CD14-positive monocyte (primary cell): ENCODE results near the gene SENP3. TPM values are rescaled to one million over a fixed set of nuclear protein-coding genes. Genes with fewer than 3 reads are reported as not detected.

Experiments used
- DNase-seq, 3 donors: peaks; one replicate each; pipeline ENCODE4 v3.0.0-alpha.2; 2011 to 2022
- H2AFZ ChIP-seq: 2 replicates; pipeline ENCODE4 v1.6.0; 2012; ENCODE audit warnings: mild to moderate bottlenecking, low read depth, low read length, inconsistent platforms; ENCODE audit not compliant: insufficient read depth, poor library complexity, severe bottlenecking
- H3K27ac ChIP-seq, 2 donors: 1 replicate in 1 of 2; 2 replicates in 1 of 2; pipeline ENCODE4 v1.5.1; 2012 to 2013; ENCODE audit warnings: low read length in 2 of 2, control low read depth in 1 of 2, inconsistent platforms in 1 of 2, low read depth in 1 of 2, mild to moderate bottlenecking in 1 of 2
- H3K27me3 ChIP-seq, 2 donors: one replicate each; pipeline versions ENCODE4 v1.6.0 to v1.6.1; 2011 to 2013; ENCODE audit warnings: low read length in 2 of 2; ENCODE audit not compliant: control insufficient read depth in 2 of 2, insufficient read depth in 2 of 2
- H3K36me3 ChIP-seq, 2 donors: replicated peaks in 1 of 2; 1 replicate in 1 of 2; 2 replicates in 1 of 2; pipeline versions ENCODE4 v1.5.1 to v1.6.1; 2012 to 2013; ENCODE audit warnings: low read length in 2 of 2, control low read depth in 1 of 2, inconsistent platforms in 1 of 2, mild to moderate bottlenecking in 1 of 2; ENCODE audit not compliant: insufficient read depth in 2 of 2, control insufficient read depth in 1 of 2
- H3K4me1 ChIP-seq, 2 donors: 1 replicate in 1 of 2; 2 replicates in 1 of 2; pipeline versions ENCODE4 v1.5.1 to v1.6.1; 2012 to 2013; ENCODE audit warnings: low read length in 2 of 2, control low read depth in 1 of 2, inconsistent platforms in 1 of 2, mild to moderate bottlenecking in 1 of 2, moderate library complexity in 1 of 2; ENCODE audit not compliant: insufficient read depth in 2 of 2, control insufficient read depth in 1 of 2
- H3K4me2 ChIP-seq: replicated peaks from 2 replicates; pipeline ENCODE3; 2012; ENCODE audit warnings: low read length, moderate library complexity, mild to moderate bottlenecking; ENCODE audit not compliant: poor library complexity, severe bottlenecking; ENCODE audit errors: extremely low read depth
- H3K4me3 ChIP-seq, 3 experiments: fragments of 200-600 bp in 1 of 3; sonication (generic) in 1 of 3; replicated peaks in 1 of 3; 1 replicate in 2 of 3; 2 replicates in 1 of 3; pipeline ENCODE4 v1.5.1; 2011 to 2013; ENCODE audit warnings: low read length in 3 of 3, mild to moderate bottlenecking in 3 of 3, control low read depth in 2 of 3, low read depth in 2 of 3, inconsistent platforms in 1 of 3, moderate library complexity in 1 of 3
- H3K79me2 ChIP-seq: 2 replicates; pipeline ENCODE4 v1.6.0; 2012; ENCODE audit warnings: mild to moderate bottlenecking, control low read depth, inconsistent platforms, low read length, moderate library complexity; ENCODE audit not compliant: insufficient read depth
- H3K9ac ChIP-seq: 2 replicates; pipeline ENCODE4 v1.6.0; 2017; ENCODE audit warnings: low read length, mild to moderate bottlenecking; ENCODE audit not compliant: insufficient read depth, poor library complexity, severe bottlenecking
- H3K9me3 ChIP-seq, 2 donors: replicated peaks in 1 of 2; 1 replicate in 1 of 2; 2 replicates in 1 of 2; pipeline versions ENCODE4 v1.5.1 to v1.6.1; 2012 to 2013; ENCODE audit warnings: low read length in 2 of 2, control low read depth in 1 of 2; ENCODE audit not compliant: control insufficient read depth in 1 of 2, insufficient read depth in 1 of 2
- H4K20me1 ChIP-seq: 2 replicates; pipeline ENCODE4 v1.6.0; 2012; ENCODE audit warnings: mild to moderate bottlenecking, low read length, control low read depth, moderate library complexity; ENCODE audit not compliant: insufficient read depth
- H3K27ac Mint-ChIP-seq, 7 donors: one replicate each; pipeline ENCODE4 v1.8.0; 2020; ENCODE audit warnings: mild to moderate bottlenecking in 7 of 7, mixed read lengths in 7 of 7, moderate library complexity in 6 of 7, inconsistent platforms in 2 of 7
- H3K27me3 Mint-ChIP-seq, 3 donors: one replicate each; pipeline ENCODE4 v1.8.0; 2021 to 2022; ENCODE audit warnings: low read depth in 3 of 3, mild to moderate bottlenecking in 3 of 3, mixed read lengths in 3 of 3, moderate library complexity in 3 of 3, inconsistent platforms in 1 of 3
- H3K36me3 Mint-ChIP-seq, 2 donors: one replicate each; pipeline ENCODE4 v1.8.0; 2020; ENCODE audit warnings: mixed read lengths in 2 of 2, inconsistent platforms in 1 of 2, mild to moderate bottlenecking in 1 of 2
- H3K4me1 Mint-ChIP-seq: one replicate; pipeline ENCODE4 v1.8.0; 2020; ENCODE audit warnings: mild to moderate bottlenecking, mixed read lengths
- H3K4me3 Mint-ChIP-seq, 2 donors: one replicate each; pipeline ENCODE4 v1.8.0; 2020; ENCODE audit warnings: mild to moderate bottlenecking in 2 of 2, mixed read lengths in 2 of 2, moderate library complexity in 1 of 2
- H3K9me3 Mint-ChIP-seq, 7 donors: one replicate each; pipeline ENCODE4 v1.8.0; 2020 to 2022; ENCODE audit warnings: mixed read lengths in 7 of 7, mild to moderate bottlenecking in 6 of 7, moderate library complexity in 6 of 7, inconsistent platforms in 2 of 7
- WGBS: methylation state at CpG from one replicate; pipeline ENCODE4 v1.1.5; 2013; ENCODE audit warnings: missing lambda C conversion rate; ENCODE audit not compliant: insufficient coverage; 5-methylcytosine and 5-hydroxymethylcytosine counted together
- intact Hi-C, 2 donors: fragments of 100-400 bp; cut with micrococcal nuclease; formaldehyde crosslinking; loops; one replicate each; pipeline versions ENCODE4 v1.15.0 to v1.15.1; 2023
- polyA plus RNA-seq, 3 donors: library from polyadenylated mRNA; depleted of rRNA in 1 of 3; unstranded in 2 of 3; stranded (reverse) in 1 of 3; fragments of 300-500 nt in 2 of 3; fragments of >200 nt in 1 of 3; fragmentation: Illumina TruSeq in 2 of 3; gene quantifications; 1 replicate in 2 of 3; 2 replicates in 1 of 3; pipeline ENCODE4 v1.2.3, GENCODE V29; 2012 to 2021
- TF ChIP-seq, protein P1 (sequence below): fragments of 200-600 bp; IDR thresholded peaks from one replicate; pipeline ENCODE4 v1.8.0; 2022; ENCODE audit warnings: antibody characterized with exemption, mild to moderate bottlenecking

The SENP3 gene
- polyA plus RNA-seq, 3 donors, result 2.9 to 140 (median 5.6) TPM

DNA sequence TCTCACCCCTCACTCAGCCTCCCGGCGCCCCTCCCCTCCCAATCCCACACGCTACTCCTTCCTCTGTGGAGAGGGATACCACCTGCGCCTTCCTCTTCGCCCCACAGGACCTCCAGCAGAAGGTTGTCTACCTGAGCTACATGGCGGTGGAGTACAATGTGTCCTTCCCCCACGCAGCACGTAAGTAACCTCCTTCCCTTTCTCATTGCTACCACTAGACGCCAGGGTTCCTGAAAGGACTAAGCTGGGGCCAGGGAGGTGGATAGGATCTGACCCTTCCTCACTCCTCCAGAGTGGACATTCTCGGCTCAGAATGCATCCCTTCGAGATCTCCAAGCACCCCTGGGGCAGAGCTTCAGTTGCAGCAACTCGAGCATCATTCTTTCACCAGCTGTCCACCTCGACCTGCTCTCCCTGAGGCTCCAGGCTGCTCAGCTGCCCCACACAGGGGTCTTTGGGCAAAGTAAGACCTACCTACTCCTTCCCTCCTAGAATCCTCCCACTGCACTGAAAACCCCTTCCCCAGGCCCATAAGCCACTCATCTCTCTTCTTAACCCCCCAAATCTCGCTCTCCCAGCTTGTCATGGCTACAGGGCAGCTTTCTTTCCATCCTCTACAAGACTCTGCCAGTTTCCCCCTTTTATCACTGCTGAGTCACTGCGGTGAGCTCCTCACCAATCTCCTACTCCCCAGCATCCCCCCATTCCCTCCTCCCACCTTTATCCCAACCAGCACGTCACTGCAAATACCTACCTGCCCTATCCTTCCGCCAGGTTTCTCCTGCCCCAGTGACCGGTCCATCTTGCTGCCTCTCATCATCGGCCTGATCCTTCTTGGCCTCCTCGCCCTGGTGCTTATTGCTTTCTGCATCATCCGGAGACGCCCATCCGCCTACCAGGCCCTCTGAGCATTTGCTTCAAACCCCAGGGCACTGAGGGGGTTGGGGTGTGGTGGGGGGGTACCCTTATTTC lies 19.2 kb downstream of the SENP3 start:
- H3K4me1 ChIP-seq, result peaks cover 79 to 91% of the 10 kb centered on the region in 2 donors
- peaks cover 78% of the 10 kb centered on the region for H3K4me1 Mint-ChIP-seq

More for the DNA sequence above, 19.2 kb downstream of the SENP3 start:
- Histone ChIP-seq H3K4me3 (peak overlapping the region; percentile 82 to 98 (median 91)), H3K9me3 (no peaks in the 10 kb centered on the region), H4K20me1 (peaks cover 68% of the 10 kb centered on the region), H3K27ac (peak overlapping the region; percentile 99), H3K9ac (peak overlapping the region; percentile 97), H3K36me3 (peaks cover 29 to 30% of the 10 kb centered on the region in 2 donors), H3K4me2 (peak overlapping the region; percentile 99), H2AFZ (no peak overlapping the region), H3K79me2 (peaks cover 84% of the 10 kb centered on the region), H3K27me3 (no peaks in the 10 kb centered on the region)
- TF ChIP-seq, protein P1, sequence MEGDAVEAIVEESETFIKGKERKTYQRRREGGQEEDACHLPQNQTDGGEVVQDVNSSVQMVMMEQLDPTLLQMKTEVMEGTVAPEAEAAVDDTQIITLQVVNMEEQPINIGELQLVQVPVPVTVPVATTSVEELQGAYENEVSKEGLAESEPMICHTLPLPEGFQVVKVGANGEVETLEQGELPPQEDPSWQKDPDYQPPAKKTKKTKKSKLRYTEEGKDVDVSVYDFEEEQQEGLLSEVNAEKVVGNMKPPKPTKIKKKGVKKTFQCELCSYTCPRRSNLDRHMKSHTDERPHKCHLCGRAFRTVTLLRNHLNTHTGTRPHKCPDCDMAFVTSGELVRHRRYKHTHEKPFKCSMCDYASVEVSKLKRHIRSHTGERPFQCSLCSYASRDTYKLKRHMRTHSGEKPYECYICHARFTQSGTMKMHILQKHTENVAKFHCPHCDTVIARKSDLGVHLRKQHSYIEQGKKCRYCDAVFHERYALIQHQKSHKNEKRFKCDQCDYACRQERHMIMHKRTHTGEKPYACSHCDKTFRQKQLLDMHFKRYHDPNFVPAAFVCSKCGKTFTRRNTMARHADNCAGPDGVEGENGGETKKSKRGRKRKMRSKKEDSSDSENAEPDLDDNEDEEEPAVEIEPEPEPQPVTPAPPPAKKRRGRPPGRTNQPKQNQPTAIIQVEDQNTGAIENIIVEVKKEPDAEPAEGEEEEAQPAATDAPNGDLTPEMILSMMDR, result no peak
- H3K27ac Mint-ChIP-seq, result peak overlapping the region; percentile 98 to 100 (median 100)
- peaks cover 0 to 6% (median 2%) of the 10 kb centered on the region in 3 donors for H3K27me3 Mint-ChIP-seq
- WGBS, result 44% methylated on average over 7 of the region's 23 CpGs
- H3K4me3 Mint-ChIP-seq, result peak overlapping the region; percentile 98 to 99
- peaks cover 59 to 68% of the 10 kb centered on the region in 2 donors for H3K36me3 Mint-ChIP-seq
- intact Hi-C loops, result loop anchor here (5.0 kb wide), 2 partner anchors 144 to 274 kb away; partner anchors contain the start of genes EIF5A (in 1 of the 2), FGF11 (in 1 of the 2) and TMEM102 (in 1 of the 2)
- H3K9me3 Mint-ChIP-seq, result peaks cover 0 to 6% (median 0%) of the 10 kb centered on the region in 7 donors
- peak in 2 of 3 donors; percentile 47 to 62 for DNase-seq
